Nephron progenitor cell (in vitro differentiated cells): ENCODE measurements around the gene FNDC5.

ENCODE experiments used
- DNase-seq: peaks from one replicate; pipeline ENCODE4 v3.0.0; 2021
- H3K27ac Mint-ChIP-seq: 2 replicates; pipeline ENCODE4 v1.8.0; 2021; ENCODE audit warnings: mild to moderate bottlenecking, moderate library complexity, mixed read lengths
- H3K27me3 Mint-ChIP-seq: 2 replicates; pipeline ENCODE4 v1.8.0; 2021; ENCODE audit warnings: mild to moderate bottlenecking, low read depth, mixed read lengths; ENCODE audit not compliant: poor library complexity
- H3K36me3 Mint-ChIP-seq: 2 replicates; pipeline ENCODE4 v1.8.0; 2021; ENCODE audit warnings: low read depth, mixed read lengths
- H3K4me1 Mint-ChIP-seq: 2 replicates; pipeline ENCODE4 v1.8.0; 2021; ENCODE audit warnings: mixed read lengths
- H3K4me3 Mint-ChIP-seq: 2 replicates; pipeline ENCODE4 v1.8.0; 2021; ENCODE audit warnings: mild to moderate bottlenecking, moderate library complexity, mixed read lengths
- H3K9me3 Mint-ChIP-seq: 2 replicates; pipeline ENCODE4 v1.8.0; 2021; ENCODE audit warnings: mild to moderate bottlenecking, moderate library complexity, mixed read lengths
- TF ChIP-seq, protein P1 (sequence below): fragments of 200-600 bp; sonication (generic); IDR thresholded peaks from 2 replicates; pipeline ENCODE4 v1.5.0; 2021; ENCODE audit warnings: antibody characterized with exemption

The FNDC5 gene

DNA sequence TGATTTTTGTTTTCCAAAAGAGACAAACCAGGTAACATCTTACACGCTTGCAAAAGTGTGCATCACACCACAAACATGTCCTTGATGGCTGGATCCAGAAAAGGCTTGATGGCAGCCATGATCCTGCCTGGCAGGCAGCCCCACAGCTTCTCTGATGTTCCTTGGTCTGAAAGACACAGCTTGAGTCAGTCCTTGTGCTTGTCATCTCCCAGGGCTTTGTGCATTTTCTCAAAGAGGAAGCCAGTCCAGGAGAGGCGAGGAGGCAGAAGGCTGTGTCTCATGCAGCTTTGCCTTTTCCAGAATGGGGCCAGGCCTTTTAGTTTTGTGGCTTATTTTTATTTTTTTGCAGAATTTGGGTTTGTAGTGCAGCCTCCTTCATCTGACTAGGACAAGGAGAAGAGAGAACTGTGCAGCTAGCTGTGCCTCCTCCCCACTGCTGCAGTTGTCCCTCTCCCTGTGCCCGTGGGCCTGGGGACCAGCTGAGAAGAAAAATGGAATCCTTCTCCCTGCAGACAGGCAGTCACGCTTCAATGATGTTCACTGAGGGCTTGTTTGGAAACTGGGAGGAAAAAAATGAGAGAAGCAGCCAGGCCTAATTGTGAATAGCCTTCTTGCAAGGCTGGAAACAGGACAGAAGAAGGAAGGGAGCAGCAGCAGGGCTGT, 7.4 kb downstream of the FNDC5 start:
- no peaks in the 10 kb centered on the region for H3K9me3 Mint-ChIP-seq
- H3K4me1 Mint-ChIP-seq, result peaks cover 17% of the 10 kb centered on the region
- H3K36me3 Mint-ChIP-seq, result peaks cover 45% of the 10 kb centered on the region
- no peak for DNase-seq
- H3K27ac Mint-ChIP-seq, result no peak overlapping the region
- peaks cover 5% of the 10 kb centered on the region for H3K27me3 Mint-ChIP-seq
- TF ChIP-seq, protein P1, sequence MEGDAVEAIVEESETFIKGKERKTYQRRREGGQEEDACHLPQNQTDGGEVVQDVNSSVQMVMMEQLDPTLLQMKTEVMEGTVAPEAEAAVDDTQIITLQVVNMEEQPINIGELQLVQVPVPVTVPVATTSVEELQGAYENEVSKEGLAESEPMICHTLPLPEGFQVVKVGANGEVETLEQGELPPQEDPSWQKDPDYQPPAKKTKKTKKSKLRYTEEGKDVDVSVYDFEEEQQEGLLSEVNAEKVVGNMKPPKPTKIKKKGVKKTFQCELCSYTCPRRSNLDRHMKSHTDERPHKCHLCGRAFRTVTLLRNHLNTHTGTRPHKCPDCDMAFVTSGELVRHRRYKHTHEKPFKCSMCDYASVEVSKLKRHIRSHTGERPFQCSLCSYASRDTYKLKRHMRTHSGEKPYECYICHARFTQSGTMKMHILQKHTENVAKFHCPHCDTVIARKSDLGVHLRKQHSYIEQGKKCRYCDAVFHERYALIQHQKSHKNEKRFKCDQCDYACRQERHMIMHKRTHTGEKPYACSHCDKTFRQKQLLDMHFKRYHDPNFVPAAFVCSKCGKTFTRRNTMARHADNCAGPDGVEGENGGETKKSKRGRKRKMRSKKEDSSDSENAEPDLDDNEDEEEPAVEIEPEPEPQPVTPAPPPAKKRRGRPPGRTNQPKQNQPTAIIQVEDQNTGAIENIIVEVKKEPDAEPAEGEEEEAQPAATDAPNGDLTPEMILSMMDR, result no peak
- no peak overlapping the region for H3K4me3 Mint-ChIP-seq

DNA sequence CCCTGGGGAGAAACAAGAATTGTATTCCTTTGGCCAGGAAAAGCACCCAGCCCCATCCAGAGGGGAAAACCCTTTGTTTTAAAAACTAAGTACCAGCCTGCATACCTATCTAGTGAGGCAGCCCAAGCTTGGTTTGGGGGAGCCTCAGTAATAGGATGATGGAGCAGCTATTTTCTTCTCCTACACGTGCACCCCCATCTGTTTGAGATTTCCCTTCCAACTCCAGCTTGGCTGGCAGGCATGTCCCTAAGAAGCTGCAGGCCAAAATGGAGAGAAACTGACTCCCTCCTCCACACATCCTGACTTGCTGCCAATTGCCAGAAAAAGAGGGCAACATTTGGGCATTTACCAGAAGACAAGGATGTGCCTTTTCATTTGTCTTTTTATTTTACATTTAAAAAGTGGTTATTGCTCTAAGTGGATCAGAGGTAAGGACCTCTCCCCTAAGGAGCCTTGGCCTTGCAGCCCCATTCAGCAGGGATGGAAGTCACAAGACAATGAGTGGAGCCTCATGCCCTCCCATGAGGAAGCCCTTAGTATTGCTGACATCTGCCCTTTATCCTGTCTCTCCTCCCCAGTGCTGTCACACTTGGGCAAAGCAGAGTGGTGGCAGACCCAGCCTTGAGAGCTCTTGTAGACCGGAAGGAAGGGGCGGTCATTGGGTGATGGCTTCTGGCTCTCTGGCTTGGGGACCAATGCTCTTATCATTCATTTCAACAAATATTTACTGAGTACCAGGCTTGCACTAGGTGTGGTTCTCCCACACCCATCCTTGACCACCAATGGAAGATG, 8.6 kb downstream of the FNDC5 start:
- Mint-ChIP-seq H3K27me3 (no peaks in the 10 kb centered on the region), H3K4me1 (peaks cover 16% of the 10 kb centered on the region), H3K27ac (no peak overlapping the region), H3K4me3 (no peak overlapping the region), H3K36me3 (peaks cover 39% of the 10 kb centered on the region), H3K9me3 (no peaks in the 10 kb centered on the region)
- DNase-seq, result no peak
- TF ChIP-seq, protein P1, result no peak

DNA sequence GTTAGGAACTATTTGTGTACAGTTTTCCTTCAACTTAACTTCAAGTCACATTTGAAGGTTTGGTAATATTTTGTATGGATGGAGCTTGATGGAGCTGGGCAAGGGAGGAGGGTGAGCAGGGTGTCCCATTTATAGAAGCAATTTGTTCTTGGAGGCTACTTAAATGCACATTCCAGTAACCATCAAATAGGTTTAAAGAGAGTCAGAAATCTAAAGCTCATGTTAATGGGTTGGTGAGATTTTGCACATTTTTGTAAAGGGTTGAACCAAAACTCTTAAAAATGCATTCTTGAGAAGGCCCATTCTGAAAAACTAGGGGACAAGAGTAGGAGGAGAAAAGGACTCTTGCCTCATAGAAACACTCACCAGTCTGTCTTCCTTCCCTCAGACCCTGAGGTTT, 10.1 kb downstream of the FNDC5 start:
- no peak for DNase-seq
- no peaks in the 10 kb centered on the region for H3K27me3 Mint-ChIP-seq
- peaks cover 7% of the 10 kb centered on the region for H3K4me1 Mint-ChIP-seq
- no peak overlapping the region for H3K27ac Mint-ChIP-seq
- H3K9me3 Mint-ChIP-seq, result no peaks in the 10 kb centered on the region
- H3K36me3 Mint-ChIP-seq, result peaks cover 50% of the 10 kb centered on the region
- no peak overlapping the region for H3K4me3 Mint-ChIP-seq
- TF ChIP-seq, protein P1, result no peak

DNA sequence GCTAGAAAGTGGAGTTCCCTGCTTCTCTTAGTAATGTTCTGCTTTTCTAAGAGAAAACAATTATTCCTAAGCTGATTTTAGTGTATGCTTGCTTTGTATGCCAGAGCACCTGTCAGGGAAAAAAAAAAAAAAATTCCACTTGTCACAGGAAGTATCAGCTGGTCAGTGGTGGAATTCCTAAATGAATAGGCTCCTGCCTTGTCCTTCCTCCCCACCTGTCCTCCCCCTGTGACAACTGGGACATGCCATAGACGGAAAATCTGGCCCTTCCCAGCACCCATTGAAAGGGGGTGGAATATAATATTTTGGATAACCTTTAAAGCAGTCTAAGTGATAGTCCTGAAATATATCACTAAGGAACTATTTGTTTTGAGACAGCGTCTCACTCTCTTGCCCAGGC, 10.8 kb downstream of the FNDC5 start:
- H3K4me3 Mint-ChIP-seq, result no peak overlapping the region
- no peaks in the 10 kb centered on the region for H3K27me3 Mint-ChIP-seq
- peaks cover 57% of the 10 kb centered on the region for H3K36me3 Mint-ChIP-seq
- DNase-seq, result no peak
- H3K27ac Mint-ChIP-seq, result no peak overlapping the region
- peaks cover 7% of the 10 kb centered on the region for H3K4me1 Mint-ChIP-seq
- H3K9me3 Mint-ChIP-seq, result no peaks in the 10 kb centered on the region
- TF ChIP-seq, protein P1, result no peak

DNA sequence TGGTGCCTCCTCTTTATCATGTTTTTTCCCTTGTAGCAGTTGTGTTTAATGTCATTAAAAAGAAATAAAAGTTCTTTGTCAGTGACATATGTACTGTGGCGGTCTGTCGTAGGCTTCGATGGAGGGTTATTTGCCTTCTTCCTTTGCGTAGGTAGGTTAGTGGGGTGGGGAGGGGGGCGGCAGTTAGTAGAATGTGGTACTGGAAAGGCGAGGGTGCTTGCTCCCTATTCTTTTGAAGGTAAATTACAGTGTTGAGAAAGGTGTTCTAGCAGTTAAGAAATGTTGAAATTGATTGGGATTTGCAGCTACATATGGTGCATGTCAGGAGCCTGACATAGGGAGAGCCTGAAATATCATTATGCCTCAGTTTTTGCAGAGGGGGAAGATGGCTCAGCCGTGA, 11.9 kb downstream of the FNDC5 start:
- Mint-ChIP-seq H3K4me1 (peaks cover 5% of the 10 kb centered on the region), H3K4me3 (no peak overlapping the region), H3K27me3 (no peaks in the 10 kb centered on the region), H3K36me3 (peaks cover 58% of the 10 kb centered on the region), H3K27ac (peak overlapping the region; percentile 52), H3K9me3 (no peaks in the 10 kb centered on the region)
- DNase-seq, result no peak
- TF ChIP-seq, protein P1, result no peak
